ENCODE data around the gene TMEM144.
"Not testable (repeated sequence)": the region's sequence is repeated elsewhere in the genome, so short reads cannot be mapped to it uniquely, and the experiment has no call there.

TMEM144 gene

GRCh38 chr4:158192439-158193158 is 17.7 kb upstream of the TMEM144 start:
- no peak for DNase-seq

- peak; percentile 59 for DNase-seq
Measured at GRCh38 chr4:158193171-158193749, 17.0 kb upstream of the TMEM144 start.

GRCh38 chr4:158195297-158195696 is 15.0 kb upstream of the TMEM144 start:
- DNase-seq, result no peak

GRCh38 chr4:158197194-158197776 is 13.0 kb upstream of the TMEM144 start:
- DNase-seq, result no peak

GRCh38 chr4:158200214-158200613 is 10.1 kb upstream of the TMEM144 start:
- no peak for DNase-seq

GRCh38 chr4:158201322-158201721 is 9.0 kb upstream of the TMEM144 start:
- no peak for DNase-seq

- DNase-seq, result no peak
Measured at GRCh38 chr4:158201876-158202275, 8.4 kb upstream of the TMEM144 start.

- DNase-seq, result no peak
Measured at GRCh38 chr4:158202481-158202880, 7.8 kb upstream of the TMEM144 start.

GRCh38 chr4:158203436-158203835 is 6.8 kb upstream of the TMEM144 start:
- no peak for DNase-seq

- DNase-seq, result no peak
Measured at GRCh38 chr4:158203929-158204328, 6.4 kb upstream of the TMEM144 start.

GRCh38 chr4:158208963-158209640 is 1.2 kb upstream of the TMEM144 start:
- DNase-seq, result no peak

- peak; percentile 42 for DNase-seq
Measured at GRCh38 chr4:158211222-158211621, 936 bp downstream of the TMEM144 start.

GRCh38 chr4:158213466-158213865 is 3.2 kb downstream of the TMEM144 start:
- no peak for DNase-seq

- DNase-seq, result no peak
Measured at GRCh38 chr4:158214856-158215255, 4.6 kb downstream of the TMEM144 start.

GRCh38 chr4:158217763-158218162 is 7.5 kb downstream of the TMEM144 start:
- no peak for DNase-seq

GRCh38 chr4:158219623-158220022 is 9.3 kb downstream of the TMEM144 start:
- DNase-seq, result no peak

- DNase-seq, result peak; percentile 6
Measured at GRCh38 chr4:158224318-158224717, 14.0 kb downstream of the TMEM144 start.

- not testable (repeated sequence) for DNase-seq
Measured at GRCh38 chr4:158224999-158225398, 14.7 kb downstream of the TMEM144 start.

GRCh38 chr4:158227880-158228279 is 17.6 kb downstream of the TMEM144 start:
- not testable (repeated sequence) for DNase-seq

GRCh38 chr4:158228399-158228798 is 18.1 kb downstream of the TMEM144 start:
- not testable (repeated sequence) for DNase-seq

- DNase-seq, result no peak
Measured at GRCh38 chr4:158229768-158230167, 19.5 kb downstream of the TMEM144 start.

GRCh38 chr4:158234671-158235070 is 24.4 kb downstream of the TMEM144 start:
- no peak for DNase-seq

GRCh38 chr4:158236304-158237030 is 26.2 kb downstream of the TMEM144 start:
- no peak for DNase-seq
